Smooth muscle cell (in vitro differentiated cells): ENCODE data around the gene UBTD1. TPM values are rescaled to one million over a fixed set of nuclear protein-coding genes. Genes with fewer than 3 reads are reported as not detected.

Experiments used
- DNase-seq: peaks from one replicate; lab custom pipeline; 2025; ENCODE audit not compliant: unreplicated experiment; lab: John Stamatoyannopoulos, UW
- H2AFZ ChIP-seq: fragments of 200-600 bp; sonication (generic); 2 replicates; pipeline ENCODE4 v1.6.0; 2016; ENCODE audit warnings: antibody characterized with exemption, low read depth, mild to moderate bottlenecking
- H3F3A ChIP-seq: fragments of 200-600 bp; sonication (generic); 2 replicates; pipeline ENCODE4 v1.6.0; 2017; ENCODE audit warnings: antibody characterized with exemption, low read depth
- H3K27ac ChIP-seq: fragments of 200-600 bp; sonication (generic); 2 replicates; pipeline ENCODE4 v1.5.1; 2016; ENCODE audit warnings: low read depth, mild to moderate bottlenecking
- H3K27me3 ChIP-seq: fragments of 200-600 bp; sonication (generic); 2 replicates; pipeline ENCODE4 v1.6.1; 2016; ENCODE audit warnings: low read depth, mild to moderate bottlenecking
- H3K36me3 ChIP-seq: fragments of 200-600 bp; sonication (generic); 2 replicates; pipeline ENCODE4 v1.5.1; 2016; ENCODE audit warnings: low read depth
- H3K4me1 ChIP-seq: fragments of 200-600 bp; sonication (generic); 2 replicates; pipeline ENCODE4 v1.5.1; 2016; ENCODE audit warnings: low read depth
- H3K4me2 ChIP-seq: fragments of 200-600 bp; sonication (generic); 2 replicates; pipeline ENCODE4 v1.6.0; 2016; ENCODE audit warnings: mild to moderate bottlenecking
- H3K4me3 ChIP-seq: fragments of 200-600 bp; sonication (generic); 2 replicates; pipeline ENCODE4 v1.5.1; 2016; ENCODE audit warnings: mild to moderate bottlenecking
- H3K79me2 ChIP-seq: fragments of 200-600 bp; sonication (generic); 2 replicates; pipeline ENCODE4 v1.6.0; 2016; ENCODE audit warnings: low read depth, mild to moderate bottlenecking
- H3K9ac ChIP-seq: fragments of 200-600 bp; sonication (generic); 2 replicates; pipeline ENCODE4 v1.6.0; 2016; ENCODE audit warnings: low read depth
- H3K9me3 ChIP-seq: fragments of 200-600 bp; sonication (generic); replicated peaks from 2 replicates; pipeline ENCODE4 v1.5.1; 2016; ENCODE audit warnings: low read depth
- H4K20me1 ChIP-seq: fragments of 200-600 bp; sonication (generic); 2 replicates; pipeline ENCODE4 v1.6.0; 2016; ENCODE audit warnings: low read depth
- WGBS: methylation state at CpG from one replicate; pipeline ENCODE4 v1.1.7; 2016; ENCODE audit warnings: low lambda C conversion rate; 5-methylcytosine and 5-hydroxymethylcytosine counted together
- polyA plus RNA-seq: library from polyadenylated mRNA; unstranded; fragments of >200 nt; fragmentation: Nextera tagmentation; extraction: Ambion mirVana; gene quantifications from 2 replicates; pipeline ENCODE4 v1.2.1, GENCODE V29; 2016
- total RNA-seq: library from RNA; depleted of rRNA; stranded (reverse); fragments of >200 nt; gene quantifications from 2 replicates; pipeline ENCODE4 v1.2.3, GENCODE V29; 2014
- TF ChIP-seq, protein P1 (sequence below): fragments of 200-600 bp; sonication (generic); IDR thresholded peaks from 2 replicates; pipeline ENCODE4 v1.5.1; 2017; ENCODE audit warnings: borderline replicate concordance, mild to moderate bottlenecking, antibody characterized with exemption; ENCODE audit not compliant: insufficient read depth, poor library complexity, severe bottlenecking

The UBTD1 gene
- total and polyA plus RNA-seq, 2 experiments from 2014 or later, result 26.5 to 59.9 TPM

DNA sequence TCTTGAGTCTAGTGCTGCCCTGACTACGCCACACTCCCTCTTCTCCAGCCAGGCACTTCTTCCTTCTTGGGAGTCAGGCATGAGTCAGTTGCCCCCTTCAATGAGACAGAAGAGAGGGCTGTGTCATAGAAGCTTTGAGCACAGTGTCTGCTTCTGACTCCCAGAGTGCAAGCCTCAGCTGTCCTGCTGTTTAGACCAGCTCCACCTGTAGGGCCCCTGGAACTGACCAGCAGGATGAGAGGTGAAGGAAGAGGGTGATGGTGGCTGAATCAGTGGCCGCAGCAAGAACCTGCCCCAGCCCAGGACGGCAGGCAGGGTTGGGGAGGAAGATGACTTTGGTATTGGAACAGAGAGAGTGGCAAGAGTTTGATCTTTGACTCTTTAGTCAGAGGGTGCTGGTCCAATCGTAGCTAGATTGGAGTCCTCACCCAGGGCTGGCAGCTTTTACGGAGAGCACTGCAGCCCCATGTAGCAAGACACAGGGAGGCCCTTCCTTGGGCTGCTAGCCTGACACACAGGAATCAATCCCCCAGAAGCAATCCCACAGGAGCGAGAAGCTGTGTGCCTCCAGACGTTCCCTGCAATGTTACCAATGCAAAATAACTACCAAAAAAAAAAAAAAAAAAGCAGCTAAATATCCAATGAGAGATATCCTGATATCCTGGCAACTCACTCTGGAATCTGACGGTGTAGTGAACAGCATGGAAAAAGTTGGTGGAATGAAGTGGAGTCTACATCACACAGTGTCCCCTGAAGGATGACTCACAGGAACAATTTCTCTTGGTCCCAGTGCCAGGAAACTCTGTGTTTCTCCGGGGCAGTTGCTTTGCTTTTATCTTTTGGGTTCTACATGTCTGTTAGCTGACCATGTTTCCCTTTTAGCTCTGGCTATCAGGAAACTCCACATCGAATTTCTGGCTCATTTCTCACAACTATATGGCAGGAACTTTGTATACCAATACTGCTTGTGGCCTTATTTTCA lies 97.7 kb downstream of the UBTD1 start:
- TF ChIP-seq, protein P1, sequence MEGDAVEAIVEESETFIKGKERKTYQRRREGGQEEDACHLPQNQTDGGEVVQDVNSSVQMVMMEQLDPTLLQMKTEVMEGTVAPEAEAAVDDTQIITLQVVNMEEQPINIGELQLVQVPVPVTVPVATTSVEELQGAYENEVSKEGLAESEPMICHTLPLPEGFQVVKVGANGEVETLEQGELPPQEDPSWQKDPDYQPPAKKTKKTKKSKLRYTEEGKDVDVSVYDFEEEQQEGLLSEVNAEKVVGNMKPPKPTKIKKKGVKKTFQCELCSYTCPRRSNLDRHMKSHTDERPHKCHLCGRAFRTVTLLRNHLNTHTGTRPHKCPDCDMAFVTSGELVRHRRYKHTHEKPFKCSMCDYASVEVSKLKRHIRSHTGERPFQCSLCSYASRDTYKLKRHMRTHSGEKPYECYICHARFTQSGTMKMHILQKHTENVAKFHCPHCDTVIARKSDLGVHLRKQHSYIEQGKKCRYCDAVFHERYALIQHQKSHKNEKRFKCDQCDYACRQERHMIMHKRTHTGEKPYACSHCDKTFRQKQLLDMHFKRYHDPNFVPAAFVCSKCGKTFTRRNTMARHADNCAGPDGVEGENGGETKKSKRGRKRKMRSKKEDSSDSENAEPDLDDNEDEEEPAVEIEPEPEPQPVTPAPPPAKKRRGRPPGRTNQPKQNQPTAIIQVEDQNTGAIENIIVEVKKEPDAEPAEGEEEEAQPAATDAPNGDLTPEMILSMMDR, result no peak
- Histone ChIP-seq H3K4me1 (no peaks in the 10 kb centered on the region), H3K4me3 (no peak overlapping the region), H3F3A (peaks cover 6% of the 10 kb centered on the region), H4K20me1 (no peaks in the 10 kb centered on the region), H3K4me2 (peak overlapping the region; percentile 28), H3K27ac (peak overlapping the region; percentile 90), H2AFZ (no peak overlapping the region), H3K9me3 (no peaks in the 10 kb centered on the region), H3K79me2 (no peaks in the 10 kb centered on the region), H3K27me3 (no peaks in the 10 kb centered on the region), H3K9ac (peak overlapping the region; percentile 58), H3K36me3 (no peaks in the 10 kb centered on the region)
- WGBS, result 39% methylated on average over 9 of the region's 10 CpGs
- DNase-seq, result no peak

DNA sequence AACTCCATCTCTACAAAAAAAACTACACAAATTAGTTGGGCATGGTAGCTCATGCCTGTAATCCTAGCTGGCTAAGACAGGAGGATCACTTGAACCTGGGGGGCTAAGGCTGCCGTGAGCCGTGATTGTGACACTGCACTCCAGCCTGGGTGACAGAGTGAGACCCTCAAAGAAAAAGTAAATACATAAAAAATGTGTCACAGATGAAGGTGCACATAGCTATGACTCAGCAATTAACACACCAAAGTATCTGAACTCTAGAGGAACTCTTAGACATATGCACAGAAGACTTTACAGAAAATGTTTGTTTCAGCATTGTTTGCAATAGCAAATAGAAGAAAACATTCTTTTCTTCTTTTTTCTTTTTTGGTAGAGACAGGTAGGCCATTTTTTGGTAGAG lies 99.1 kb downstream of the UBTD1 start:
- no peaks in the 10 kb centered on the region for H3K79me2 ChIP-seq
- TF ChIP-seq, protein P1, result no peak
- peaks cover 6% of the 10 kb centered on the region for H3F3A ChIP-seq
- WGBS, result 98% methylated on average over 2 of the region's 2 CpGs
- peak overlapping the region; percentile 90 for H3K27ac ChIP-seq
- H4K20me1 ChIP-seq, result no peaks in the 10 kb centered on the region
- no peak for DNase-seq
- no peaks in the 10 kb centered on the region for H3K36me3 ChIP-seq
- no peak overlapping the region for H3K4me2 ChIP-seq
- H3K9ac ChIP-seq, result no peak overlapping the region
- no peak overlapping the region for H3K4me3 ChIP-seq
- H3K9me3 ChIP-seq, result no peaks in the 10 kb centered on the region
- no peaks in the 10 kb centered on the region for H3K27me3 ChIP-seq
- H2AFZ ChIP-seq, result no peak overlapping the region
- H3K4me1 ChIP-seq, result no peaks in the 10 kb centered on the region

DNA sequence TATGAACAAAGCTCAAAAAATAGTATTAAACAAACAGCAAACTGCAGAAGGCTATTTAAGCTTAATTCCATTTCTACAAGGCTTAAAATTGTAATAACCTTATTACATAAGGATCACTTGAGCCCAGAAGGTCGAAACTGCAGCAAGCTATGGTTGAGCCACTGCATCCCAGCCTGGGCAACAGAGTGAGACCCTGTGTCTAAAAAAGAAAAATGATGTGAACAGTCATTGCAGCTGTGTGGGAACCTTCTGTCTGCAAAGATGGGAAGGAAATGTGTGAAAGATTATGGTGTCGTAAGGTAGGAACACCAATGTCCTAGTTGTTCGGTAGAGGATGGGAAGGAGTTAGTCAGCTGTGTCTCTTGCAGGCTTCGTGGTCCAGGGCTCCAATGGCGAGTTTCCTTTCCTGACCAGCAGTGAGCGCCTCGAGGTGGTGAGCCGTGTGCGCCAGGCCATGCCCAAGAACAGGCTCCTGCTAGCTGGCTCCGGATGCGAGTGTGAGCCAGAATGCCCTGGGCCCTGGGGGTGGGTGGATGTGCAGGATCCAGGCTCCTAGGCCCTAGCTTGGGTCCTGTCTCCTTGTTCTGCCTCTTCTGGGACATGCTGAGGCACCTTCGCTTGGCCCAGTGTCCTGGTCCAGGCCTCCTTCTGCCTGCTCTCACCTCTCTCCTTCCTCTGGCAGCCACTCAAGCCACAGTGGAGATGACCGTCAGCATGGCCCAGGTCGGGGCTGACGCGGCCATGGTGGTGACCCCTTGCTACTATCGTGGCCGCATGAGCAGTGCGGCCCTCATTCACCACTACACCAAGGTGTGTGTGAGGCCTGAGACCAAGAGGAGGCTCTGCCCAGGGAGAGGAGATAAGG lies 99.9 kb downstream of the UBTD1 start:
- no peak for DNase-seq
- no peaks in the 10 kb centered on the region for H3K4me1 ChIP-seq
- 96% methylated on average over 19 of the region's 19 CpGs for WGBS
- H3K4me3 ChIP-seq, result no peak overlapping the region
- peaks cover 6% of the 10 kb centered on the region for H3F3A ChIP-seq
- TF ChIP-seq, protein P1, result no peak
- no peak overlapping the region for H3K27ac ChIP-seq
- H3K9me3 ChIP-seq, result no peaks in the 10 kb centered on the region
- H3K36me3 ChIP-seq, result no peaks in the 10 kb centered on the region
- H4K20me1 ChIP-seq, result no peaks in the 10 kb centered on the region
- no peak overlapping the region for H3K9ac ChIP-seq
- H3K4me2 ChIP-seq, result no peak overlapping the region
- H2AFZ ChIP-seq, result no peak overlapping the region
- H3K27me3 ChIP-seq, result no peaks in the 10 kb centered on the region
- no peaks in the 10 kb centered on the region for H3K79me2 ChIP-seq
